ENCODE data around the gene BTN1A1. TPM values are rescaled to one million over a fixed set of nuclear protein-coding genes. Genes with fewer than 3 reads are reported as not detected.

BTN1A1 gene
- total and polyA plus RNA-seq, 10 of the 15 experiments (the other 5 are each of a cell fraction or from before 2014, with no cell fraction given) = 0.05 to 2.2 (median 0.87) TPM

DNA sequence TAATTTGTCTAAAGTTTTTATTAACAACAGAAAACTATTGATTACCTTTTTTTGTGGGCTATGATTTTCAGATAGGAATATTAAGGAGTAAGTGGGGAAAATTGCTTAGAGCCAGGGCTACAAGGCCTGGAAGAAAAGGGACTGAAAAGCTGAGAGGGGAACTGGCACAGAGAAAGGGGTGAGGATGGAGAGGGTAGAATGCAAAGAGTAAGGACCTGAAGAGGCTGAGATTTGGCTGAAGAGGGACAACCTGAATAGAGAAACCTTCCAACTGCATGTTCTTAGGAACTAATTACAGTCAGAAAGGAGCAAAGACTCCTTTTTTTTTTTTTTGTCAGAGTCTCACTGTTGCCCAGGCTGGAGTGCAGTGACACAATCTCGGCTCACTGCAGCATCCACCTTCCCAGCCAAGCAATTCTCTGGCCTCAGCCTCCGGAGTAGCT is 25.6 kb upstream of the BTN1A1 start (continued):
- TF ChIP-seq MEF2B (IDR thresholded peaks at IDR 0.05; ENCODE audit: partially characterized antibody, poor library complexity, severe bottlenecking) (no peak), GATAD2B (conservative IDR thresholded peaks at IDR 0.05; ENCODE audit: low read depth) (no peak), POLR2A (IDR thresholded peaks at IDR 0.05; ENCODE audit: low read depth, low read length) (peak; percentile 5; the same call in 1 of the 2 replicates), KLF5 (IDR thresholded peaks at IDR 0.05; ENCODE audit: partially characterized antibody) (no peak), BMI1 (IDR thresholded peaks at IDR 0.05; ENCODE audit: borderline replicate concordance) (0 out of 2 replicates have a peak, but pooled peaks have one; percentile 20), EGR1 (IDR thresholded peaks at IDR 0.05; ENCODE audit: borderline replicate concordance in 1 of 2, low read depth in 2 of 2, low read length in 2 of 2) (no peak), MYC (IDR thresholded peaks at IDR 0.05; ENCODE audit: insufficient read depth, insufficient read length, insufficient replicate concordance, low read length, severe bottlenecking) (no peak), LARP7 (IDR thresholded peaks at IDR 0.05) (no peak), CEBPZ (IDR thresholded peaks at IDR 0.05; ENCODE audit: low read depth, low read length) (no peak), SP1 (IDR thresholded peaks at IDR 0.05; ENCODE audit: low read depth, low read length) (no peak), MTA3 (IDR thresholded peaks at IDR 0.05; ENCODE audit: borderline replicate concordance, low read length) (peak; percentile 17; the same call in 1 of the 2 replicates), MAX (IDR thresholded peaks at IDR 0.05; ENCODE audit: low read depth, low read length) (no peak), RB1 (IDR thresholded peaks at IDR 0.05; ENCODE audit: borderline replicate concordance) (no peak), MLLT1 (IDR thresholded peaks at IDR 0.05) (peak; percentile 76; the same call in 1 of the 2 replicates), NR2C2 (IDR thresholded peaks at IDR 0.05; ENCODE audit: borderline replicate concordance, control insufficient read depth, insufficient read length, low read depth) (no peak), ZNF24 (IDR thresholded peaks at IDR 0.05) (no peak), TCF12 (IDR thresholded peaks at IDR 0.05; ENCODE audit: low read depth, low read length) (no peak), SREBF1 (IDR thresholded peaks at IDR 0.05; ENCODE audit: low read length) (no peak)
- TF ChIP-seq, protein P1, sequence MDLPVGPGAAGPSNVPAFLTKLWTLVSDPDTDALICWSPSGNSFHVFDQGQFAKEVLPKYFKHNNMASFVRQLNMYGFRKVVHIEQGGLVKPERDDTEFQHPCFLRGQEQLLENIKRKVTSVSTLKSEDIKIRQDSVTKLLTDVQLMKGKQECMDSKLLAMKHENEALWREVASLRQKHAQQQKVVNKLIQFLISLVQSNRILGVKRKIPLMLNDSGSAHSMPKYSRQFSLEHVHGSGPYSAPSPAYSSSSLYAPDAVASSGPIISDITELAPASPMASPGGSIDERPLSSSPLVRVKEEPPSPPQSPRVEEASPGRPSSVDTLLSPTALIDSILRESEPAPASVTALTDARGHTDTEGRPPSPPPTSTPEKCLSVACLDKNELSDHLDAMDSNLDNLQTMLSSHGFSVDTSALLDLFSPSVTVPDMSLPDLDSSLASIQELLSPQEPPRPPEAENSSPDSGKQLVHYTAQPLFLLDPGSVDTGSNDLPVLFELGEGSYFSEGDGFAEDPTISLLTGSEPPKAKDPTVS (IDR thresholded peaks at IDR 0.05; ENCODE audit: low read depth, low read length) = no peak
- TF ChIP-seq, protein P2, sequence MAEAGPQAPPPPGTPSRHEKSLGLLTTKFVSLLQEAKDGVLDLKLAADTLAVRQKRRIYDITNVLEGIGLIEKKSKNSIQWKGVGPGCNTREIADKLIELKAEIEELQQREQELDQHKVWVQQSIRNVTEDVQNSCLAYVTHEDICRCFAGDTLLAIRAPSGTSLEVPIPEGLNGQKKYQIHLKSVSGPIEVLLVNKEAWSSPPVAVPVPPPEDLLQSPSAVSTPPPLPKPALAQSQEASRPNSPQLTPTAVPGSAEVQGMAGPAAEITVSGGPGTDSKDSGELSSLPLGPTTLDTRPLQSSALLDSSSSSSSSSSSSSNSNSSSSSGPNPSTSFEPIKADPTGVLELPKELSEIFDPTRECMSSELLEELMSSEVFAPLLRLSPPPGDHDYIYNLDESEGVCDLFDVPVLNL (IDR thresholded peaks at IDR 0.05; ENCODE audit: low read depth, low read length) = no peak

Data from GM12878 (cell line).